ENCODE results near the gene TLE3. TPM values are rescaled to one million over a fixed set of nuclear protein-coding genes. Genes with fewer than 3 reads are reported as not detected.

Gene TLE3
- total and polyA plus RNA-seq, 9 donors = 17.5 to 70.8 (median 58.9) TPM

GRCh38 chr15:70043590-70043989, 54.1 kb downstream of the TLE3 start:
- TF ChIP-seq EP300 (IDR thresholded peaks at IDR 0.05) (no peak), POLR2A (IDR thresholded peaks at IDR 0.05) (no peak)
- TF ChIP-seq, protein P1, sequence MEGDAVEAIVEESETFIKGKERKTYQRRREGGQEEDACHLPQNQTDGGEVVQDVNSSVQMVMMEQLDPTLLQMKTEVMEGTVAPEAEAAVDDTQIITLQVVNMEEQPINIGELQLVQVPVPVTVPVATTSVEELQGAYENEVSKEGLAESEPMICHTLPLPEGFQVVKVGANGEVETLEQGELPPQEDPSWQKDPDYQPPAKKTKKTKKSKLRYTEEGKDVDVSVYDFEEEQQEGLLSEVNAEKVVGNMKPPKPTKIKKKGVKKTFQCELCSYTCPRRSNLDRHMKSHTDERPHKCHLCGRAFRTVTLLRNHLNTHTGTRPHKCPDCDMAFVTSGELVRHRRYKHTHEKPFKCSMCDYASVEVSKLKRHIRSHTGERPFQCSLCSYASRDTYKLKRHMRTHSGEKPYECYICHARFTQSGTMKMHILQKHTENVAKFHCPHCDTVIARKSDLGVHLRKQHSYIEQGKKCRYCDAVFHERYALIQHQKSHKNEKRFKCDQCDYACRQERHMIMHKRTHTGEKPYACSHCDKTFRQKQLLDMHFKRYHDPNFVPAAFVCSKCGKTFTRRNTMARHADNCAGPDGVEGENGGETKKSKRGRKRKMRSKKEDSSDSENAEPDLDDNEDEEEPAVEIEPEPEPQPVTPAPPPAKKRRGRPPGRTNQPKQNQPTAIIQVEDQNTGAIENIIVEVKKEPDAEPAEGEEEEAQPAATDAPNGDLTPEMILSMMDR (IDR thresholded peaks at IDR 0.05) = no peak
- WGBS, 3 donors = 86 to 96% (median 94%) methylated on average over 1 of the region's 1 CpG
- H3K9me3 ChIP-seq = no peaks in the 10 kb centered on the region
- H3K27ac ChIP-seq = no peak overlapping the region
- H3K27me3 ChIP-seq = no peaks in the 10 kb centered on the region
- intact Hi-C loops (cut with DNase I) = no loop called here
- DNase-seq = no peak
- no peak overlapping the region for H3K4me3 ChIP-seq
- no peaks in the 10 kb centered on the region for H3K4me1 ChIP-seq (ENCODE audit: insufficient read depth)
- H3K36me3 ChIP-seq = no peaks in the 10 kb centered on the region

DNA sequence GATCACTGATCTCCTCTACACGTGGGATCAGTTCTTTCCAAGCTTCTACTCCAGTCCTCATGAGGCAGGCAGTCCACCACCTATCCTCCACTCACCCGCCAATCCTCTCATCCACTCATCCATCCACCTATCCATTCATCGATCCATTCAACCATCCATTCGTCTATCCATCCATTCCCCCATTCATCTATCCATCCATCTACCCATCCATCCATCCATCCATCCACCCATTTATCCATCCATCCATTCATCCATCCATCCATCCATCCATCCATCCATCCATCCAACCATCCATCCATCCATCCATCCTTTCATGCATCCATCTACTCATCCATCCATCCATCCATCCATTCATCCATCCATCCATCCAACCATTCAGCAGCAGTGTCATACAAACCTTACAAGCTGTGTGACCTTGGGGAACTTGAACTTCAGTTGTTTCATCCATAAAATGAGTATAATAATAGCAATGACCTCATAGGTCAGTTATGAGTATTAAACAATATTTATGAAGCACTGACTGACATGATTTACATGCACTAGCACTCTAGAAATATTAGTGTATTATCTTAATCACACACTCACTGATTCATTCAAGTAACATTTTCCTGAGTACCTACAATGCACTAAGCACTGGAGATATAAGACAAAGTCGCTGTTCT, 55.0 kb downstream of the TLE3 start:
- no peaks in the 10 kb centered on the region for H3K36me3 ChIP-seq
- no peak for DNase-seq
- H3K9me3 ChIP-seq = no peaks in the 10 kb centered on the region
- WGBS, 3 donors = 93 to 95% (median 94%) methylated on average over 5 of the region's 5 CpGs
- intact Hi-C loops (cut with DNase I) = no loop called here
- H3K4me3 ChIP-seq = no peak overlapping the region
- H3K4me1 ChIP-seq (ENCODE audit: insufficient read depth) = no peaks in the 10 kb centered on the region
- TF ChIP-seq, protein P1 (IDR thresholded peaks at IDR 0.05) = no peak
- no peak for TF ChIP-seq POLR2A (IDR thresholded peaks at IDR 0.05)
- no peak for TF ChIP-seq EP300 (IDR thresholded peaks at IDR 0.05)
- no peaks in the 10 kb centered on the region for H3K27me3 ChIP-seq
- no peak overlapping the region for H3K27ac ChIP-seq

DNA sequence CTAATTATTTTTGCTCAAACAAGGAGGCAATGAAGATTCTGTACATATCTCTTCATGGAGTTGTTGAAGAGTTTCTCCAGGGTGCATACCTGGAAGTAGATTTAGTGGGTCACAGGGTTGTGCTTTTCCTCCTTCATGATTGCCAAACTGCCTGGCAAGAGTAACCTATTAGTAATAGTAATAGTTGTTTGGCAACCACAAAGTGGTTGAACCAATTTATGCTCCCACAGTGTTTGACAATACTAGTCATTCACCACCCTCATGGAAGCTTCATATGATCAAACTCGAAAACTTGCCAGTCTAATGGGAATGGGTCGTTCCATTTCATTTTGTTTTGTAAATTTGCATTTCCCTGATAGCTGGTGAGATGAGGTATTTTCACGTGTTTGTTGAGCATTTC, 57.8 kb downstream of the TLE3 start:
- Histone ChIP-seq H3K9me3 (no peaks in the 10 kb centered on the region), H3K27ac (no peak overlapping the region), H3K36me3 (no peaks in the 10 kb centered on the region), H3K4me1 (ENCODE audit: insufficient read depth) (no peaks in the 10 kb centered on the region), H3K27me3 (no peaks in the 10 kb centered on the region), H3K4me3 (no peak overlapping the region)
- TF ChIP-seq EP300 (IDR thresholded peaks at IDR 0.05) (no peak), POLR2A (IDR thresholded peaks at IDR 0.05) (no peak)
- TF ChIP-seq, protein P1 (IDR thresholded peaks at IDR 0.05) = no peak
- WGBS, 3 donors = 78 to 85% (median 83%) methylated on average over 3 of the region's 3 CpGs
- no peak for DNase-seq
- intact Hi-C loops (cut with DNase I) = no loop called here

DNA sequence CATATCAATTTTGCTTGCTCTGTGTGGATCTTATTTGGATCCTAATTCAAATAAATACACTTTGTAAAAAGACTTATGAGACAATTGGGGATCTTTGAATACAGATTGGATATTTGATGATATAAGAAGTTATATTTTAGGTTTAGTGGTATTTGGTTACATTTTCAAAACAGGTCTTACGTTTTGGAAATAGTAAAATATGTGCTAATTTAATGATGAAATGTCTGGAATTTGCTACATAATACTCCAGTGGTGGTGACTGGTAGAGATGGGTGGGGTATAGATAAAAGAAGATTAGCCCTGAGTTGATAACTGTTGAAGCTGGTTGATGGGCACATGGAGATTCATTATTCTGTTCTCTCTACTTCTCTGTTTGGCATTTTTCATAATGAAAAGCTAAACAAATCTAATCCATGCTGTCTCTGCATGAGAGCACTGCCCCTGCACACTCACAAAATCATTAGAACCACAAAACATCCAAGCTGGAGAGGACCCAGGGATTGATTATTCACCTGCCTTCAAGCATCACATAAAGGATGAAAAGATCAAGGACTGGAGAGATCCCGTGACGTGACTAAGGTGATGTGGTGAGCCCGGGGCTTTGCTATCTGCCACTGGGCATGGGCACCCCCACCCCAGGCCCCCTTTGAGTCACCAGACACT, 58.9 kb downstream of the TLE3 start:
- no peak for DNase-seq
- 48 to 64% (median 55%) methylated on average over 4 of the region's 4 CpGs for WGBS, 3 donors
- intact Hi-C loops (cut with DNase I) = no loop called here

GRCh38 chr15:70037292-70037640, 60.5 kb downstream of the TLE3 start:
- 94 to 97% (median 95%) methylated on average over 2 of the region's 2 CpGs for WGBS, 3 donors

More for the DNA sequence above, 58.9 kb downstream of the TLE3 start:
- Histone ChIP-seq H3K27ac (no peak overlapping the region), H3K4me1 (ENCODE audit: insufficient read depth) (no peaks in the 10 kb centered on the region), H3K9me3 (no peaks in the 10 kb centered on the region), H3K4me3 (no peak overlapping the region), H3K27me3 (no peaks in the 10 kb centered on the region), H3K36me3 (no peaks in the 10 kb centered on the region)
- TF ChIP-seq EP300 (IDR thresholded peaks at IDR 0.05) = no peak

More at GRCh38 chr15:70037292-70037640, 60.5 kb downstream of the TLE3 start:
- Histone ChIP-seq H3K4me1 (ENCODE audit: insufficient read depth) (no peaks in the 10 kb centered on the region), H3K27ac (no peak overlapping the region), H3K4me3 (no peak overlapping the region), H3K9me3 (no peaks in the 10 kb centered on the region), H3K27me3 (no peaks in the 10 kb centered on the region), H3K36me3 (no peaks in the 10 kb centered on the region)
- TF ChIP-seq POLR2A (IDR thresholded peaks at IDR 0.05) (no peak), EP300 (IDR thresholded peaks at IDR 0.05) (no peak)
- TF ChIP-seq, protein P1 (IDR thresholded peaks at IDR 0.05) = no peak
- DNase-seq = no peak
- intact Hi-C loops (cut with DNase I) = no loop called here
